SK-N-SH treated with all-trans-retinoic acid at 6 μM for 48 hours (cell line): ENCODE results near the gene NTPCR.
"Not testable (repeated sequence)": the region's sequence is repeated elsewhere in the genome, so short reads cannot be mapped to it uniquely, and the experiment has no call there.

Experiments used
- ARNTL ChIP-seq: fragments of 450-650 bp; formaldehyde crosslinking; IDR thresholded peaks from 2 replicates; pipeline ENCODE4 v1.5.0; 2020; ENCODE audit warnings: low read depth, mild to moderate bottlenecking, moderate library complexity, borderline replicate concordance
- CREB5 ChIP-seq: fragments of 250-450 bp; sonication (Bioruptor Pico); IDR thresholded peaks from 2 replicates; pipeline ENCODE4 v1.5.1; 2020; ENCODE audit warnings: low read depth, mild to moderate bottlenecking, moderate library complexity
- CSRNP3 ChIP-seq: fragments of 250-450 bp; sonication (Bioruptor Pico); IDR thresholded peaks from 2 replicates; pipeline ENCODE4 v1.5.1; 2021; ENCODE audit warnings: mild to moderate bottlenecking, moderate library complexity
- ISL1 ChIP-seq: fragments of 250-450 bp; sonication (Bioruptor Pico); IDR thresholded peaks from 2 replicates; pipeline ENCODE4 v2.1.2; 2022; ENCODE audit warnings: mild to moderate bottlenecking, moderate library complexity
- TCF4 ChIP-seq: fragments of 250-450 bp; sonication (Bioruptor Pico); IDR thresholded peaks from 2 replicates; pipeline ENCODE4 v1.8.0; 2021; ENCODE audit warnings: mild to moderate bottlenecking, moderate library complexity, borderline replicate concordance
- ZFP3 ChIP-seq: fragments of 250-450 bp; sonication (Bioruptor Pico); IDR thresholded peaks from 2 replicates; pipeline ENCODE4 v1.5.0; 2020; ENCODE audit warnings: mild to moderate bottlenecking, moderate library complexity
- ZFP30 ChIP-seq: fragments of 450-650 bp; formaldehyde crosslinking; IDR thresholded peaks from 2 replicates; pipeline ENCODE4 v1.5.0; 2022; ENCODE audit warnings: mild to moderate bottlenecking, moderate library complexity

- TF ChIP-seq ZFP3, ZFP30, TCF4, ISL1, ARNTL, CSRNP3, CREB5 (CRISPR knock-in tag): not testable (repeated sequence)
These were observed 53.2 kb downstream of the NTPCR start for GRCh38 chr1:233003638-233004037.
